AG09309 (cell line): Measurements from ENCODE around the gene ERBB4.

Experiments used
- DNase-seq: peaks from one replicate; pipeline ENCODE4 v3.0.0-alpha.2; 2010; ENCODE audit warnings: low read depth
- H3K4me3 ChIP-seq: 2 replicates; pipeline ENCODE4 v1.5.1; 2011; ENCODE audit warnings: mild to moderate bottlenecking, low read depth, low read length, moderate library complexity; ENCODE audit not compliant: control insufficient read depth
- TF ChIP-seq, protein P1 (sequence below): IDR thresholded peaks from 2 replicates; pipeline ENCODE4 v1.5.1; 2011; ENCODE audit warnings: mild to moderate bottlenecking, low read depth, low read length, inconsistent platforms; ENCODE audit not compliant: insufficient read depth, control insufficient read depth; ENCODE audit errors: missing control alignments

The ERBB4 gene

GRCh38 chr2:212361174-212361756 lies 177.3 kb downstream of the ERBB4 start:
- DNase-seq, result no peak
- TF ChIP-seq, protein P1, sequence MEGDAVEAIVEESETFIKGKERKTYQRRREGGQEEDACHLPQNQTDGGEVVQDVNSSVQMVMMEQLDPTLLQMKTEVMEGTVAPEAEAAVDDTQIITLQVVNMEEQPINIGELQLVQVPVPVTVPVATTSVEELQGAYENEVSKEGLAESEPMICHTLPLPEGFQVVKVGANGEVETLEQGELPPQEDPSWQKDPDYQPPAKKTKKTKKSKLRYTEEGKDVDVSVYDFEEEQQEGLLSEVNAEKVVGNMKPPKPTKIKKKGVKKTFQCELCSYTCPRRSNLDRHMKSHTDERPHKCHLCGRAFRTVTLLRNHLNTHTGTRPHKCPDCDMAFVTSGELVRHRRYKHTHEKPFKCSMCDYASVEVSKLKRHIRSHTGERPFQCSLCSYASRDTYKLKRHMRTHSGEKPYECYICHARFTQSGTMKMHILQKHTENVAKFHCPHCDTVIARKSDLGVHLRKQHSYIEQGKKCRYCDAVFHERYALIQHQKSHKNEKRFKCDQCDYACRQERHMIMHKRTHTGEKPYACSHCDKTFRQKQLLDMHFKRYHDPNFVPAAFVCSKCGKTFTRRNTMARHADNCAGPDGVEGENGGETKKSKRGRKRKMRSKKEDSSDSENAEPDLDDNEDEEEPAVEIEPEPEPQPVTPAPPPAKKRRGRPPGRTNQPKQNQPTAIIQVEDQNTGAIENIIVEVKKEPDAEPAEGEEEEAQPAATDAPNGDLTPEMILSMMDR, result no peak
- no peak overlapping the region for H3K4me3 ChIP-seq

- TF ChIP-seq, protein P1, result no peak
- DNase-seq, result no peak
- no peak overlapping the region for H3K4me3 ChIP-seq
Observed at GRCh38 chr2:212360068-212360460, 178.5 kb downstream of the ERBB4 start.

- H3K4me3 ChIP-seq, result no peak overlapping the region
- DNase-seq, result no peak
- TF ChIP-seq, protein P1, result no peak
Observed at GRCh38 chr2:212359425-212360067, 179.1 kb downstream of the ERBB4 start.

DNA sequence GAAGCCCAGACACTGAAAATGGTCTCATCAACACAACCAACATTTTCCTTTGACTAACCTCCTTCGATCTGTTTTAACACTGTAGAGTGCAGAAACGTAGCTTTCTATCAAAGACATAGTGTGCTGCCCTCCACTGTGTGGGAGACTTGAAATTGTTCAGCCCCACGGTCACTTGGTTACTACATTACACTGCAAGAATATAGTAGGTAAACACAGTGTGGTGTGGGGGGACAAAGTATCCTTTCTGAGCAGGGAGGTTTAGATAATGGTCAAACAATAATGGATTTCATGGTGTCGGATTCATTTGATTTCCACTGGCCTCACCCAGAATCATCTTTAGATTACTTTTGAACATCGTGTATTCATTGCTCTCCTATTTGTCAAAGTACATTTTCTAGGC lies 181.0 kb downstream of the ERBB4 start:
- TF ChIP-seq, protein P1, result no peak
- H3K4me3 ChIP-seq, result no peak overlapping the region
- no peak for DNase-seq

DNA sequence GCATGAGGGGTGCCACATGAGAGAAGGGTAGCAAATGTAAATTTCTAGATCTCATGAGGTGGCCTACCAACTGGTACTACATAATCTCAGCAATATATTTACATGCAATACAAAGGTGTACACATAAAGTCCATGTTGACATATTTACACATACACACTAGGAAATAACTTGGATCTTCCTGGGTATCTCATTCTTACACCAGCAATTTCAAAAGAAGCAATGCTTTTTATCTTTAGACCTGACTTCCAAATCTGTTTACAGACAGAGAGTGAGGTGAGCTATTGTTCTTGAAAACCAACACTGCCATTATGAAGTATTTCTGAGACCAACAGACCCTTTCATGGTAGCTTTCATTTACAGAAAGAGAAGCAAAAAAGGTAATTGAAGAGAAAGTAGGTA lies 184.2 kb downstream of the ERBB4 start:
- no peak for DNase-seq
- TF ChIP-seq, protein P1, result no peak
- H3K4me3 ChIP-seq, result no peak overlapping the region

- TF ChIP-seq, protein P1, result no peak
- no peak overlapping the region for H3K4me3 ChIP-seq
- DNase-seq, result no peak
Observed at GRCh38 chr2:212348501-212348900, 190.1 kb downstream of the ERBB4 start.
